Cardiac fibroblast (primary cell): ENCODE measurements around the gene NDUFS3.
A peak's percentile ranks its signal among the peaks of the same experiment; 100 is the strongest.
"Not testable (repeated sequence)": the region's sequence is repeated elsewhere in the genome, so short reads cannot be mapped to it uniquely, and the experiment has no call there.

ENCODE experiments used
- DNase-seq, 2 donors: peaks; one replicate each; pipeline versions ENCODE4 v3.0.0 to v3.0.0-alpha.2; 2010; ENCODE audit warnings: low read depth in 2 of 2
- H3K4me3 ChIP-seq, 2 donors: replicated peaks in 1 of 2; 1 replicate in 1 of 2; 2 replicates in 1 of 2; pipeline ENCODE4 v1.5.1; 2011; ENCODE audit warnings: low read depth in 2 of 2, low read length in 2 of 2, mild to moderate bottlenecking in 2 of 2, moderate library complexity in 1 of 2
- TF ChIP-seq, protein P1 (sequence below): IDR thresholded peaks from one replicate; pipeline ENCODE4 v1.5.1; 2011; ENCODE audit warnings: low read depth, mild to moderate bottlenecking, low read length, inconsistent platforms

The NDUFS3 gene

DNA sequence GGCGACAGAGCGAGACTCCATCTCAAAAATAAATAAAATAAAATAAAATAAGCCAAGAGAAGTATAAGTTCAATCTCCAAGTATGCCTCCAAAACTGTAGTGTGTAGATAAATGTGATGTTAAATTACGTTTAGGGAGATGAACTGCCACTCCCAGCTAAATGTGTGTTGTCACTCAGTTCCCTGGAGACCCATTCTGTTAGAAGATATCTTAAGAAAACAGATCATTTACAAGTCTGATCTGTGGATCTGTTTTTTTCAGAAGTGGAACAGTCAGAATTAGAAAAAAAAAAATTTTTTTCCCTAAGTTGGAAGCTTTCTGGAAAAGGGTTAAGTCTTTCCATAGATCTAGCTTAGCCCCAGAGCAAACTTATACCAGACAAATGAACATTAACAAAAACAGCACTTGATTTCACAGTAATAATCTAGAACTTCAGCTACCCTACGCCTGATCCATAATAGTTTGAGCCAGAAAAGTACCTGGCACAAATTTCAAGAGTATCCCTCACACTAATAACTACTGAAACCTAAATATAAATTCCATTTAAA, 44.1 kb upstream of the NDUFS3 start:
- no peak overlapping the region for H3K4me3 ChIP-seq
- TF ChIP-seq, protein P1, sequence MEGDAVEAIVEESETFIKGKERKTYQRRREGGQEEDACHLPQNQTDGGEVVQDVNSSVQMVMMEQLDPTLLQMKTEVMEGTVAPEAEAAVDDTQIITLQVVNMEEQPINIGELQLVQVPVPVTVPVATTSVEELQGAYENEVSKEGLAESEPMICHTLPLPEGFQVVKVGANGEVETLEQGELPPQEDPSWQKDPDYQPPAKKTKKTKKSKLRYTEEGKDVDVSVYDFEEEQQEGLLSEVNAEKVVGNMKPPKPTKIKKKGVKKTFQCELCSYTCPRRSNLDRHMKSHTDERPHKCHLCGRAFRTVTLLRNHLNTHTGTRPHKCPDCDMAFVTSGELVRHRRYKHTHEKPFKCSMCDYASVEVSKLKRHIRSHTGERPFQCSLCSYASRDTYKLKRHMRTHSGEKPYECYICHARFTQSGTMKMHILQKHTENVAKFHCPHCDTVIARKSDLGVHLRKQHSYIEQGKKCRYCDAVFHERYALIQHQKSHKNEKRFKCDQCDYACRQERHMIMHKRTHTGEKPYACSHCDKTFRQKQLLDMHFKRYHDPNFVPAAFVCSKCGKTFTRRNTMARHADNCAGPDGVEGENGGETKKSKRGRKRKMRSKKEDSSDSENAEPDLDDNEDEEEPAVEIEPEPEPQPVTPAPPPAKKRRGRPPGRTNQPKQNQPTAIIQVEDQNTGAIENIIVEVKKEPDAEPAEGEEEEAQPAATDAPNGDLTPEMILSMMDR, result no peak
- DNase-seq, result no peak

DNA sequence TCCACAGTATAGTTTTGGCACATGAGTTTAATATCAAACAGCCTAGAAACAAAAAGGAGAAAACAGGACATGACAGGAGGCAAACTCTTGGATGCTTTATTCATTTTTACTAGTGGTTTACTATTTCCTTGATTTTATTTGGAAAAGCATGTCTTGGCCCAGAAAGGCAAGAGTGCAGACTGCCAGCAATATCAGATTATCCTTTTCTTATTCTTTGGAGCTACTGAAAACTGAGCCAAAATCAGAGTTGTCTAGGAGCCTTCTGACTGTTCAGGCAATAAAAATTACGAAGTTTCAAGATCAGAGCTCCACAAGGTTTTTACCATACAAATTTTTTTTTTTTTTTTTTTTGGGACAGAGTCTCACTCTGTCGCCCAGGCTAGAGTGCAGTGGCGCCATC, 42.0 kb upstream of the NDUFS3 start:
- no peak overlapping the region for H3K4me3 ChIP-seq
- TF ChIP-seq, protein P1, result no peak
- DNase-seq, result no peak

DNA sequence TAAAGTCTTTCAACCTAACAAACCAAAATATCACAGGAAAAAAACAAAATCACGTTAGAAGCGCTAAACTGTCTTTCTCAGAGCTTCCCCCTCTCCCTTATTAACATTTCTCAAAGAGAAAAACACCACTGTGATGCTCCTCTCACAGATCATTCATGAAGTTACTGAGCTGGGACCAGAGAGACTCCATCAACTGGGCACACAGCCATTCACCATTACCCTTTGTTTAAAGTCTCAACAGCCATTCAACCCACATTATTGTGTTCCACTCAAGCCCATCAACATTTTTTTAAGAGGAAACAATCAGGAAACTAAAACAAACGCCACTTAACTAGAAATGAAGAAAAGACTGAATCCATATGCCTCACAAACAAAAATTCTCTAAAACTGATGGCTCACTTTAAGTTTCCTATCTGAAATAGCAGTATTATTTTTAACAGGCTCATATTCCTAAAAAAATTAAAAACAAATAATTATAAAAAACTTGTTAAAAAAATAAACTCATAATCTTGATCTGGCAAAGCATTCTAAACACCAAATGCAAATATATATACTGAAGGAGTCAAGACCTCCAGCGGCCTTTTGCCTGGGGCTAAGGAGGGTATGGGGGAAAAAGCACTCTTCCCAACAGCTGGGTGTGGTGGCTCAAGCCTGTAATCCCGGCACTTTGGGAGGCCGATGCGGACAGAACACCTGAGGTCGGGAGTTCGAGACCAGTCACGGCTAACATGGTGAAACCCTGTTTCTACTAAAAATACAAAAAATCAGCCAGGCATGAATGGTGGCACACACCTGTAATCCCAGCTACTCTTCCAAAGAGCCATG, 39.9 kb upstream of the NDUFS3 start:
- DNase-seq, result peak in 1 of 2 donors; percentile 26
- H3K4me3 ChIP-seq, result no peak overlapping the region
- TF ChIP-seq, protein P1, result no peak

DNA sequence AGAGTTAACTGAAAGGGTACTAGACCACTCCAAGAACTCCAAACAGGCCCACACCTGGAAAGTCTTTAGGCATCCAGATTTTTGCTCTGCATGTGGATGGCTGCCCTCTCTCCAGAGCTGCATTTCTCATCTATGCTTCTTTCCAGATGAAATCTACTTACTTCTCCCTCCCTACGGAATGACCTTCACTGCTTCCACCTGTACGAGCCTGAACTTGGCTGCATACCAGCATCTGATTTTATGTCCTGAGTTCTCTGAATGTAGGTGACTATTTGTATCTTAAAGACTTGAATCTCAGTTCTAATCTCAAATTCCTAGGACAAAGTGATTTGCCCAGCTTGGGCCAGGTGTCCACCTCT, 39.2 kb upstream of the NDUFS3 start:
- DNase-seq, result no peak
- TF ChIP-seq, protein P1, result no peak
- H3K4me3 ChIP-seq, result no peak overlapping the region

DNA sequence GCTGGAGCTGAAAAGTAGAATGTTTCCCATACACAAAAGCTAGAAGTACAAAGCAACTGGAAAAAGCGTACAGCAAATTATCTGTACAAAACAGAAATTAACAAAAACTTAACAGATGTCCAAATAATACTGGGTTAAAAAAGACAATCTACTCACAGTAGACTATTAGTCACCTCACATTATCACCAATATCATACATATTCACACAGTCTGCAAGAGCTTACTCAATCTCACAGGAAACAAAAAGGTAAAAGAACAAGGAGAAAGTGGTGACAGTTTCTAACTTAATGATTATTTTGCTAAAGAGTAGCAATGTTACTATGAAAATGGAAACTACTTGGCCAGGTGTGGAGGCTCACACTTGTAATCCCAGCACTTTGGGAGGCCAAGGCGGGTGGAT, 37.8 kb upstream of the NDUFS3 start:
- no peak overlapping the region for H3K4me3 ChIP-seq
- TF ChIP-seq, protein P1, result no peak
- DNase-seq, result no peak

DNA sequence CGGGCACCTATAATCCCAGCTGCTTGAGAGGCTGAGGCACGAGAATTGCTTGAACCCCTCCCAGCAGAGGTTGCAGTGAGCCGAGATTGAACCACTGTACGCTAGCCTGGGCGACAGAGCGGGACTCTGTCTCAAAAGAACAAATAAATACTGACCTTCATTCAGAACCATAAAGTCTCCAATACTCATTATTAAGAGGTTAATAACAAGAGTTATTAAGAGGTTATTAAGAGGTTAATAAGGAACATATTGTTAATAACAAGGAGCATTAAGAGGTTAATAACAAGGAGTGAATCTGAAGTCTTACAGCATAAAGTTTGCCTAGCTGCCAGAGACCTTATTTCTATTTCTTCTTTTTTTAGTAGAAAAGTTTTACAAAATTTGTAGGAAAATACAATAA, 33.6 kb upstream of the NDUFS3 start:
- H3K4me3 ChIP-seq, result no peak overlapping the region
- TF ChIP-seq, protein P1, result no peak
- no peak for DNase-seq

DNA sequence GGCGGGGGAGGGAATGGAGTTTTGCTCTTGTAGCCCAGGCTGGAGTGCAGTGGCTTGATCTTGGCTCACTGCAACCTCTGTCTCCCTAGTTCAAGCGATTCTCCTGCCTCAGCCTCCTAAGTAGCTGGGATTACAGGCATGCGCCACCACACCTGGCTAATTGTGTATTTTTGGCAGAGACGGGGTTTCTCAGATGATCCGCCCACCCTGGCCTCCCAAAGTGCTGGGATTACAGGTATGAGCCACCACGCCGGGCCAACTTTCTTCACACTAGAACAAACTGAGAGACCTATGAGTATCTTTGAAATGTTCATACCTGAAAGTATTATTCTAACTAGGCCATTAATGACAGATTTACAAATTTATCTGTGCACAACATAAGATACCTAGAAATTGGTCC, 32.6 kb upstream of the NDUFS3 start:
- not testable (repeated sequence) for H3K4me3 ChIP-seq, DNase-seq
